ENCODE measurements around the gene P3H3. TPM values are rescaled to one million over a fixed set of nuclear protein-coding genes. Genes with fewer than 3 reads are reported as not detected.

P3H3 gene
- total and polyA plus RNA-seq, 9 of the 15 experiments (the other 6 are each of a cell fraction or from before 2014, with no cell fraction given), result 0.03 to 15.0 (median 4.8) TPM

DNA sequence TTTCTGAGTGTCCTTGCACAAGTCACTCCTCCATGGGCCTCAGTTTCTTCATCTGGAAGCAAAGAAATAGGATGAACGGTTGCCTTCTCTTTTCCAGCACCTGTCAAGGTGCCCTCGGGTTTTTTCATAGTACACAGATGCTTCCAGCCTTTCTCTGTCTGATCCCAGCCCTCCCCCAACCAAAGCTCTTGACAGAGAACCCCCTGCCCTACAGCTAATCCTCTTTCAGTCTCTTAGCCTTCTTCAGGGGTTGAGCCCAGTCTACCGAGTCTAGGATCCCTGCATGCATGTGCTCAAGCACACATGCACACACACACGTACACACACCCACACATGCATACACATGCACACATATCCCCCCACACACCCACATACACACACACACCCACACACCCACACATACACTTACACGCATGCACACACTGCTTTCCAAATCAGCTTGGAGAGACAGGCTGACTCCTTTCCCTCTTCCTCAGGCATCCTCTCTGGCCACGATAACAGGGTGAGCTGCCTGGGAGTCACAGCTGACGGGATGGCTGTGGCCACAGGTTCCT is 18.2 kb downstream of the P3H3 start (continued):
- TF ChIP-seq, protein P1, sequence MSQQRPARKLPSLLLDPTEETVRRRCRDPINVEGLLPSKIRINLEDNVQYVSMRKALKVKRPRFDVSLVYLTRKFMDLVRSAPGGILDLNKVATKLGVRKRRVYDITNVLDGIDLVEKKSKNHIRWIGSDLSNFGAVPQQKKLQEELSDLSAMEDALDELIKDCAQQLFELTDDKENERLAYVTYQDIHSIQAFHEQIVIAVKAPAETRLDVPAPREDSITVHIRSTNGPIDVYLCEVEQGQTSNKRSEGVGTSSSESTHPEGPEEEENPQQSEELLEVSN (IDR thresholded peaks at IDR 0.05; ENCODE audit: borderline replicate concordance in 1 of 2, extremely low read depth in 1 of 2, insufficient read depth in 1 of 2, insufficient read length in 1 of 2, low read depth in 1 of 2, low read length in 1 of 2, poor library complexity in 1 of 2, severe bottlenecking in 1 of 2), result no peak
- TF ChIP-seq, protein P2, sequence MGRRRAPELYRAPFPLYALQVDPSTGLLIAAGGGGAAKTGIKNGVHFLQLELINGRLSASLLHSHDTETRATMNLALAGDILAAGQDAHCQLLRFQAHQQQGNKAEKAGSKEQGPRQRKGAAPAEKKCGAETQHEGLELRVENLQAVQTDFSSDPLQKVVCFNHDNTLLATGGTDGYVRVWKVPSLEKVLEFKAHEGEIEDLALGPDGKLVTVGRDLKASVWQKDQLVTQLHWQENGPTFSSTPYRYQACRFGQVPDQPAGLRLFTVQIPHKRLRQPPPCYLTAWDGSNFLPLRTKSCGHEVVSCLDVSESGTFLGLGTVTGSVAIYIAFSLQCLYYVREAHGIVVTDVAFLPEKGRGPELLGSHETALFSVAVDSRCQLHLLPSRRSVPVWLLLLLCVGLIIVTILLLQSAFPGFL (CRISPR knock-in tag; IDR thresholded peaks at IDR 0.05), result no peak
- TF ChIP-seq PTRF (tag; IDR thresholded peaks at IDR 0.05), result no peak
- TF ChIP-seq MXI1 (IDR thresholded peaks at IDR 0.05; ENCODE audit: low read depth, low read length), result no peak
- no peak for TF ChIP-seq ZNF3 (CRISPR knock-in tag; IDR thresholded peaks at IDR 0.05)
- TF ChIP-seq SRF (CRISPR knock-in tag; IDR thresholded peaks at IDR 0.05), result no peak
- TF ChIP-seq EGR1 (conservative IDR thresholded peaks at IDR 0.05), result peak; percentile 47; the same call in 1 of the 2 replicates
- TF ChIP-seq, protein P3, sequence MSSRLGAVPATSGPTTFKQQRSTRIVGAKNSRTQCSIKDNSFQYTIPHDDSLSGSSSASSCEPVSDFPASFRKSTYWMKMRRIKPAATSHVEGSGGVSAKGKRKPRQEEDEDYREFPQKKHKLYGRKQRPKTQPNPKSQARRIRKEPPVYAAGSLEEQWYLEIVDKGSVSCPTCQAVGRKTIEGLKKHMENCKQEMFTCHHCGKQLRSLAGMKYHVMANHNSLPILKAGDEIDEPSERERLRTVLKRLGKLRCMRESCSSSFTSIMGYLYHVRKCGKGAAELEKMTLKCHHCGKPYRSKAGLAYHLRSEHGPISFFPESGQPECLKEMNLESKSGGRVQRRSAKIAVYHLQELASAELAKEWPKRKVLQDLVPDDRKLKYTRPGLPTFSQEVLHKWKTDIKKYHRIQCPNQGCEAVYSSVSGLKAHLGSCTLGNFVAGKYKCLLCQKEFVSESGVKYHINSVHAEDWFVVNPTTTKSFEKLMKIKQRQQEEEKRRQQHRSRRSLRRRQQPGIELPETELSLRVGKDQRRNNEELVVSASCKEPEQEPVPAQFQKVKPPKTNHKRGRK (tag; IDR thresholded peaks at IDR 0.05), result no peak

All from K562 (cell line).